GM21367 (cell line): ENCODE measurements around the gene LCP2.
A peak's percentile ranks its signal among the peaks of the same experiment; 100 is the strongest.

Experiments used
- ATAC-seq: cut with Tn5 transposase; IDR thresholded peaks from one replicate; pipeline ENCODE4 v1.9.1; 2021; ENCODE audit not compliant: unreplicated experiment

The LCP2 gene

DNA sequence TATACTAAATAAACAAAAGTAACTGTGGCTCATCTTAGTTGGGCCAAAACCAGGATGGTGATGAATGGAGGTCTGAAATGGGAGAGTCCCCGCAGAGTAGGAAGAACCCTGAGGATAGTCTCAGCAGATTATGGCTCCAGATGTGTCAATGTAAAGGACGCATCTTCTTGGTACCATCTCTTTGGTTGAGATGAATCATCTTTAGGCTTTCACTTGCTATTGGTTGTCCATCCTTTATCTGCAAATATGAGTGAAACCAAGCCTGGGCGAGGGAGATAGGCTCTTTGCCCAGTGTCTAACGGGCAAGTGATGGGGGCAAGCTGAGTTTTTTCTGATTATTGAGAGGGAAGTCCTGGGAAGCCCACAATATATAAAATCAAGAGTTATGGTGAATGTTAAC, 19.4 kb upstream of the LCP2 start:
- no peak for ATAC-seq

DNA sequence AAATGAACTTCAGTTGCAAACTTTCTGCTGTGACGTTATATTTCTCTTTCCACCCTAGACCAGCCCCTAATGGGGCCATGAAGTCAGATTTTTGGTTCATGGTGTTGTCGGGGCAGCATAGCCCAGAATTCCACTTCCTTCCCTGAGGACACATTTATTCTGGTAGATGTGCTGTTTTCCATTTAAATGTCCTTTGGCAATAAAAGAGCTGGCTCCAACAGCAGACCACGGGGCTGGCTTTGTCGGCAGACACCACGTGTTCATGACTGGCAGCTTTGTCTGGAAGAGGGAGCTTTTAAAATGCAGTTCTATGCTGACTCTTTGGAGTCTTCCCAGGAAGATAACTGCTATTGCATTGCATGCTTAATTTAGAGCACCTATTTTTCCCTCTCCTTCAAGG, 17.6 kb upstream of the LCP2 start:
- no peak for ATAC-seq

DNA sequence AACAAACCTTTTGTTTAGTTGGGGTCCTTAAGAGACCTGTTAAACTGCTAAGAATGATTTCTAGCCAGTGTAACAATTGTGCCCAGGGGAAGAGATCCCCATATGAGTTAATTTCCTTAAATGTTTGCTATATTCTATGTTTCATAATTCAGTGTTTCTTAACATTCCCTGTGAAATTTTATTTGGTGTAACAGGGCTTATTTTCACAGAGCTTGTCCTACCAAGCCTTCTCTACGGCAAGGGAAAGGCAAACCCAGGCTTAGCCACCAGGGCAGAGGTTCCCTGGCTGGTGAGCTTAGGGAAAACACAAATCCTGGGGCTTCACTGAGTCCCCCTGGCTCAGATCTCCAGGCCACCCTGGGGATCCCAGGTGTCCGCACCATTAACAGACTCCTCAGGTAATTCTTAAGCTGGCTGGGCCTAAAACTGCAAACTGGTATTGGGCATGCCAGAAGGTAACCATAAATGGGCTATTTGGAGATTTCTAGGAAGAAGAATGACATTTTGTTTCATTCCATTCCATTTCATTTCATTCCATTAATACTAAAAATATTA, 17.0 kb upstream of the LCP2 start:
- ATAC-seq = no peak

DNA sequence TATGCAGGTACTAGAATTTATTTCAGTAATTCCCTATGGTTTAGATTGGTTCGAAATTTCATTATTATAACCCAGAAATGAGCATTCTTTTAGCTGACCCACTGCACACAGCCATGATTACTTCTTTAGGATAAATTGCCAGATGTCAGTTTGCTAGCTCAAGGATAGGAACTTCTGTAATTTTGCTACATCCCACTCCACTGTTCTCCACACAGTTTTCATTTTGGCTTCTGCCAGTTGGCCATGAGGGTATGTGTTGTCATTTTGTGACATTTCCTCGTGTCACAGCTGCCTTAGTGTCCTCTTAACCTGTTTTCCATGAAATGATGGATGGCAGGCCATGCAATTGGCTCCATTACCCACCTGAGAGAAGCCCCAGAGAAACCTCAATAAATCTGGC, 16.2 kb upstream of the LCP2 start:
- no peak for ATAC-seq

DNA sequence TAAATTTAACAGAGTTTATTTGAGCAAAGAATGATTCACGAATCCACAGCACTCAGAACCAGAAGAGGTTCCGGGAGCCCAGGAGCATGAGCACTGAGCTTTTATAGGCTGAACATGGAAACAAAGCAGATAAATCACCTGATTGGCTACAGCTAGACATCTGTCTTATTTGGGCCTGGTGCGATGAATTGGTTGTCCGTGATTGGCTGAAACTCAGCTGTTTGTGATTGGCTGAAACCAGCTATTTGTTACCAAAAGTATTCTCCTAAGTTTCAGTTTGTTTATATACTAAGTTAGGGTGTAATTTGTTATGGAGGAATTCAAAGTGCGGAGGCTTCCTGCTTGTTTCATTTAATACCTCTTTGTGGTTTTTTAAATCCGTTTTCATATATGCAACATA, 15.8 kb upstream of the LCP2 start:
- ATAC-seq = no peak

DNA sequence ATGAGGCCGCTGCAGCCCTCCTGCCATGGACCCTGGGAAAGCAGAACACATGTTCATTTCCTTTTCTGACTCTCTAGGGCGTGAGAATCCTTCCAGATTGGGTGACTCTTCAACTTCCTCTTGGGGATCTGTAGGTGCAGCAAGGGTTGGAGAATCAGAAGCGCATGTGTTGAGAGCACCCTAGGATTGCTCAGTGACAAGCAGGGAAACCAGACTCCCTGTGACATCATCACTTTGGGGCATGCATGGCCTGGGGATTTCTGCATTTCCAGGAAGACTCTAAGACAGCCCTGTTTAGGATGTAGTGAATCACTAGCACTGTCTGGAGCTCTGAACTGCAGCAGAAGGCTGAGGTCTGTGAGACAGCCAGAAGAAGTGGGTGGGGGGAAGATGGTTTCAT, 15.1 kb upstream of the LCP2 start:
- ATAC-seq = peak; percentile 60

DNA sequence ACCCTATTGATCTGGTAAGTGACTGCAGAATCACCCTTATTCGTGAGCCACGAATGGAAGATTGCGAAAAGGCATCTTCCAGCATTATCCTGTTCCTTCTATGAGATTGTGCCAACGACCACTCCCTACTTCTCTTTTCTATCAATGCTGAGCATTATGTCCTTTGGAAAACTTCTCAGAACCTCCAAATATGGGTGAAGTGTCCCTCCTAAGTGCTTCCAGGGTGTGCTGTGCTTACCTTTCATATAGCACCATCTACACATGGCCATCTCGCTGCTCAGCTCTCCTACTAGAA, 14.7 kb upstream of the LCP2 start:
- ATAC-seq = no peak

DNA sequence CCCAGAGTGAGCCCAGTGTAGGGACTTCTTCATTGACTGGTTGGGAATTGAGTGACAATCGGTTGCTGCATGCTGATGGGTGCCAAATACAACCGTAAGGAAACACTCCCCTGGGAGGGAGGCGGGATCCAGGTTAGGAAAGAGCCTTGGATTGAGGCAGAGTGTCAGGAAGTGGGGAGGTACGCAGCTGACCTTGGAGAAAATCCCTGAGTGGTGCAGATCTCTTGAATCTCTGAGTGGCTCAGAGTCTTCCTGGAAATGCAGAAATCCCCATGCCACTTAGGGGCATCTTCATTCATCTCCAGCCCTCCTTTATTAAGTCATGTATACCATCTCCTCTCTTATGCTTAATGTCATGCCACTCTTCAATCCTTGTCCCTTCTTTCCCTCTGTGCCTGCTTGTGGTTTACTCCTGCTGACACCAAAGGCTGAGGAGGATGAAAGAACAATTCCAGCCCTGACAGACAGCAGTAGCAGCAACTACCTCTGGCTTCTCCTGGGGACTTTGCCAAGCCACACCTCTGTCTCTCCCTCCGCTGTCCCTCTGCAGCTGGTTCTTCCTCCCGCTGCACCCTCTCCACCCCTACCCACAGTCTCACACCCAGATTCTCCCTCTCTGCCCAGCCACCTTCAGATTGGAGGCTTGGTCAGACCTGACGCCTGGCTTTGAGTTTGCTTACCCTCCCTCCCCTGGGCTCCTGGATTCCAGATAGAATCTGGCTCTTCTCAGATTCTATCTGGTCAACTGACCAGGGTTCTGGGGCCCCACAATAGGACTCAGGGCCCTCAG, 14.1 kb upstream of the LCP2 start:
- no peak for ATAC-seq

DNA sequence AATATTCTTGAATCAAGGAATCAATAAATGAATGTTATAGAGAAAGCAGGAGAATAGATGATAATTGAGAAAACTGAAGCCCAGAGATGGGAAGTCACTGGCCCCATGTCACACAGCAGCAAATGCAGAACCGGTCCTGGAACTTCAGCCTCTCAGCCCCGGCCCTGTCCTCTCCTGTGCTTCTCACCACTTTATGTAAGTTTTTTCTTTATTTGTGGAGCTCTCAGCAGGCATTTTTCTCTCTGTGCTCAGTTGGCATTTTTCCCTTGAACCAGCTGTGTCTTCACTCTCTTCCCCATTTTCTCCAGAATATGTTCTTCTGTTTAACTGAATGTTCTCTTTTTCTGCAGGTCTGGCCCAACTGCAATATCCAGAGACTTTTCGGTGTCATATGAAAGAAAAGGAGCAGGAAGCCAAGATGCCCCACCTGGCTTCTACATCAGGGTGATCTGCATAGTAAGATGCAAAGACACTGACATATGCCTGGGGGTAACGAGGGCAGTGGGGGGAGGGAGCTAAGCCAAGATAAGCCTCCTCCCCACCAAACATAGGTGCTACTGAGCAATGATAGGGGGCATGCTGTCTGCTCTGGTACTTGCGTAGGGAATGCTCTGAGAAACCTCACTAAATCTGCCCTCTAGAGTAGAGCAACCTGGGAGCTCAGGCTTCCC, 12.8 kb upstream of the LCP2 start:
- ATAC-seq = no peak

DNA sequence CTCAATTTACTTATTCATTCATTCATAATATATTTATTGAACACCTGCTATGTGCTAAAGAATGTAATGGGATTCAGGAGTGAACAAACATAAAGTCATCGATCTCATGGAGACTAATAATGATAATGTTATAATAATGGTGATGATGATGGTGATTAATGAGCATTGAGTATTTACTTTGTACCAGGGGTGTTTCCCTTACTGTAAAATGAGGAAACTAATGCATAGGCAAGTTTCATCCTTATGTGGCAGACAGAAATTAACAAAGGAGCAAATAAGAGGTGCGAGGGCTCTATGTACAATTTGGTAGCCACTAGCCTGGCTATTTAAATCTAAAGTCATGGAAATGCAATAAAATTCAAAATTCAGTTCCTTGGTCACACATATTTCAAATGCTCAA, 11.1 kb upstream of the LCP2 start:
- no peak for ATAC-seq

DNA sequence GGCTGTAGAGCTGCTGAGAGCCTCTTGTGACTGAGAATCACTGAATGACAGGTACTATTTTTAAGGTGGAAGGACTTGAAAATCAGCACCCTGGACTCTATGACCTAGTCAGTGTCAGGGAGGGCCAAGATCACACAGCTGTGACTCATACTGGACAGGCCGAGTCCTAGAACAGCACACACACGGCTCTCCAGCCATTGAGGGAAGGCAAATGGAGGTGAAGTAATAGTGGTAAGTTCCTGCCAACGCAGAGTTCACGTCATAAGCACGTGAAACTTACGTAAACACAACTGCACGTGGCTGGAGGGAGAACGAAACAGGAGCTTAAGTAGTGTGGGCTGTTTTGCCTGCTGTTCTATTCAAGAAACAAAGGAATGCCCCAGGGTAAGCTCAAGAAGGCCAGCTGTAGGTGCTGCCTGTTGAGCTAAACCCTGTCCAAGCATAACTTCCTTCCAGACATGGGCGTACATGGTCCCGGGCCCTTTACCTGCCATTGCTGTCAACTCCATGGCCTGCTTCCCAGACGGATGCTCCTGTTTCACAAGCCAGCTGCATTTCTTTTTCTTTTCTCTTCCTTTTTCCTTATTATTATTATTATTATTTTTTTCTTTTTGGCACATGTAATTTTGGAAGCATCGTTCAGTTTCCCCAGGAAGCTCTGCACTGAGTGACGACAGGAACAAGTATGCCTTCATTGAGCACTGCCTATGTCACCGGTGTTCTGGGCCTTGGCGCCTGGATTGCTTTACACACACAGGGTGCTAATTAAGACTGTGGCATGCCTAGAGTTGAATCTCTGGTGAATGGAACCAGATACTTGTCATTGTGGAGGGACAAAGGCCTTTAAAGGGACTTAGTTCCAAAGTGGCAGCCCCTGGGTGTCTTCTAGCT, 10.2 kb upstream of the LCP2 start:
- no peak for ATAC-seq

DNA sequence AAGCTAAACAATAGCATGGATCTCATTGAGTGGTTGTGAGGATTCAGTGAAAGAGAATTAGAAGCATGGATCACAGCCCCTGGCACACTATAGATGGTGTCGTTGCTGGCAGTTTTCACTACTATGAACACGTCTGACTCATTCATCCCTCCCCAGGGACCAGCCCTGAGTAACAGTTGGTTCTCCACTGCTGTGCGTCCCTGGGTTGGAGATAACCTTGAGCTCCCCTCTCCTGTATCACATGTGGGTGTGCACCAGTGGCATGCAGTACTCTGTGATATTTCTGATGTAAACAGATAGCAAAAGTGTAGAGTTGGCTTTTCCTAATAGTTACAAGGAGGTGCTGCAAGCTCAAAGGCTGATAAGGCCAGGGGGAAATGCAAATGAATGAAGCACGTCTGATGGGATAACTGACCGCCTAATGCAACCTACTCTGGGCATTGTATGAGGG, 8.8 kb upstream of the LCP2 start:
- ATAC-seq = peak; percentile 41

DNA sequence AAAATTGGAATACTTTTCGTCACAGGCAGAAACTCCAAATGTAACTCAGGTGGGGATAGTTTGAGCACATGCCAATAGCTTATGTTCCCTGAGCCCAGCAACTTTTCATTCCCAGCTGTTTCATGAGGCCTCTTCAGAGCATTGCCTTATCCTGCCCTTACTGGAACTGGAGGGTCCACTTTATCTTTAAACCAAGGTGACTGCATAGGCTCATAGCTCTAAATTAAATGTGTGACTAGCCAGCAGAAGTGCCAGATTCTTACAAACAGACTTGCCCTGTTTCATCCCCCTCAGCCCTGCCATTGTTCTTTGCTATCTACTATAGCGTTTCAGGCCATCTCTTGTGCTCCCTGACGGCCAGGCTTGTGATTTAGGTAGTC, 8.1 kb upstream of the LCP2 start:
- no peak for ATAC-seq

DNA sequence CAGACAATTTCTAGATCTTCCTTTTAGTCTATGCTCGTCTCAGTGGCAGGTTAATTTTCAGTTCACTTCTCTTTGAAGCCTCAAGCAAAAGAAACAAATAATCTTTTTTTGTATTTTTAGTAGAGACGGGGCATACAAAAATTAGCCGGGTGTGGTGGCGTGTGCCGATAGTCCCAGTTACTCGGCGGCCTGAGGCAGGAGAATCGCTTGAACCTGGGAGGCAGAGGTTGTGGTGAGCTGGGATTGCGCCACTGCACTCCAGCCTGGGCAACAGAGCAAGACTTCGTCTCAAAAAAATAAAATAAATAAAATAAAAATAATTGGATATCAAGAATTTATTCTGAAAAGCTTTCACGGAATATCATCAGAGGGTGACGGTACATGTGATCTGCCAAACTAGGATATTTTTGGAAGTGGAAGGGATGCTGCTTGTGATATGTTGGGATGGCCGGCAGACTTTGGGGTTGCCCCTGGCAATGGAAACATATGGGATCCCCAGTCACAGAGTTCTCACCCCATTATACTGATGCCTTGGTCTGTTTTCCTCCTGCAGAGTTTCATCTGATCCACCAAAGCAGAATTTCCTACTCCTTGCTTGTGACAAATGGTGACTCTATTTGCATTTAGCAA, 7.6 kb upstream of the LCP2 start:
- no peak for ATAC-seq

DNA sequence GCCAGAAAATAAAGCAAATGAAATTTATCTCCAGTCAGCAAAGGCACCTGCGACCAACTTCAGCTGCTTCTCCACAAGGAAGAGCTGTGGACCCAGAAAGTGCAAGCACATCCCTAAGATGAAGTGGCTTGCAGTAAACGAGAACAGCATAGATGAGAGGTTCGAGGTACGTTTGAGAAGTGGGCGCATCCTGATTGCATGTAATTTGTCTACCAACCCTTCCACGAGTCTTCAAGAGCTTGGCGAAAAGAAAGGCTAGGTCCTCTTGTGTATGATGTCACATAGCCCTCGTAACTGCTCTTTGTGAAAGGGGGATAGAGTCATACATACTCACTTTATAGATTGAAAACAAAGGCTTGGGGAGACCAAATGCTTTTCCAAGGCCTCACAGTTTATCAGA, 6.0 kb upstream of the LCP2 start:
- ATAC-seq = no peak

DNA sequence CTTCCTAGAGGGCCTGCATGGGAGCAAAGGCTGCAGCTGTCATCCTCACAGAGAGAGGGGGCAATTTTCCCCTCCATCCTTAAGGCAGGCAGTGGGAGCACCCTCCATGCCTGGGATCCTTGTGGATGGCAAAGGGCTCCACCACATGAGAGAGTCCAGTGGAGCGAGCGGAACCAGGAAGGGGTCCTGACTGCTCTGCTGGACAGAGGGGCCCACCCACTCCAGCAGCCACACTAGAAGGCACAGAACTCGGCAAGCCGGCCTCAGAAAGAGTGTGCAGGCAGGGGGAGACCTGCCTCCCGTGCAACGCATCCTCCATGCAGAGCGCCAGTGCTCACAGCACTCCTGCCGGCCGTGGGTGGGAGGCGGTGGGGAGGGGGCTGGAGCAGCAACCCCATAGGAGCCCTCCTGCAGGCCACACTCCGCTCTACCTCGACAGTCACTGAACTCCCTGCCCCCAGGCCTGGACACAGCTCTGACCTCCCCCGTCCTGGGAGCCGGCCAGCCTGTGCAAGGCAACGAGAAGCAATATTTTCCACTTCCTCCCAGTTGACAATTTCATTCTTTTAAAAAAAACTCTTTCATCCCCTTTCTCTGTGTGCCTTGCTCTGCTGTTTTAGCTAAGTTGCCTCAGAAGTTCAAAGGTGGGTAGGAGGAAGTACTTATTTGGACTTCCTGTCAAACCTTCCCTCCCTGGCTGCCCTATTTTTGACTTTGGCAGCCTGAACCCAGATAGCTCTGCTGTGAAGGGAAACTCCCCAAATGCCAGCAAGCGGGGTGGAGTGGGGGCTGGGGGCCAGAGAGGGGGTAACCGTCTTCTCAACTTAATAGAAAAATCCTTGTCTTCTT, 5.3 kb upstream of the LCP2 start:
- ATAC-seq = peak; percentile 87

DNA sequence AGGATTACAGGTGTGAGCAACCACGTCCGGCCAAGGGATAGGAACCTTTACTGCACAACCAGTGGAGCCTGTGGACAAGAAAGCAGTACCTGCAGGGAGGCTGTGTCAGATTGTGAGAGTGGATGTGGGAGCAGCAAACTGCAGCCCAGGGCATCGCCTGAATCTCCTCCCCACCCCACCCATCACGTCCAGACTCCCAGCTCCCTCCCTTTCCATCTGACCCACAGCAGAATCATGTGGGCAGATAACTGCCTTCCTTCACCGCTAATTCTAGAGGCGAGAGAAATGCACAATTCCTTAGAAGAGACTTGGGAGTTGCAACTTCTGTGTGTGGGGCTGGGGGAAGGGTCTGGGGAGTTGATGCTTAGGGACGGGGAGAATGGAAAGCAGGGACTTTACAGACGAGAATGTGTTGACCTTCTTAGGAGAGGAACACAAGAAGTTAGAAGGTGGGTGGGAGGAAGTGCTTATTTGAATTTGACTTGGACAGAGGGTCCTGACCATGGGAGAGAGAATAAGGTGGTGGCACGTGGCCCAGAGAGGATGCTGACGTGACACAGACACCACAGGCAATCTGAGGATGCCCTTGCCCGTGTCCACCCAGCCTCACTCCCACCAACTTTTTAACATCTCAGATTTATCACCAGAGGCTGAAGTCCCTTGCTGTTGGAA, 4.5 kb upstream of the LCP2 start:
- ATAC-seq = no peak

DNA sequence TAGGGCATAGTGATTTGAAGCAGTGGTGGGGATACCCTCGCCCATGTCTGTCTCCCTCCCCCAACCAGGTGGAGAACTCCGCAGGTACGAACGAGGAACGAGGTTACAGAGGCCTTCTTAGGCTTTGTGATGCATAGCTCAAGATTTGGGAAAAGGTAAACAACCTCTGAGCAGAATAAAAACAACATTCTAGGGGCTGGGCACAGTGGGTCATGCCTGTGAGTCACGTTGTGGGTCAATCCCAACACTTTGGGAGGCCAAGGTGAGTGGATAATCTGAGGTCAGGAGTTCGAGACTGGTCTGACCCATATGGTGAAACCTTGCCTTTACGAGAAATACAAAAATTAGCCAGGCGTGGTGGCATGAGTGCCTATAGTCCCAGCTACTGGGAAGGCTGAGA, 3.6 kb upstream of the LCP2 start:
- no peak for ATAC-seq

DNA sequence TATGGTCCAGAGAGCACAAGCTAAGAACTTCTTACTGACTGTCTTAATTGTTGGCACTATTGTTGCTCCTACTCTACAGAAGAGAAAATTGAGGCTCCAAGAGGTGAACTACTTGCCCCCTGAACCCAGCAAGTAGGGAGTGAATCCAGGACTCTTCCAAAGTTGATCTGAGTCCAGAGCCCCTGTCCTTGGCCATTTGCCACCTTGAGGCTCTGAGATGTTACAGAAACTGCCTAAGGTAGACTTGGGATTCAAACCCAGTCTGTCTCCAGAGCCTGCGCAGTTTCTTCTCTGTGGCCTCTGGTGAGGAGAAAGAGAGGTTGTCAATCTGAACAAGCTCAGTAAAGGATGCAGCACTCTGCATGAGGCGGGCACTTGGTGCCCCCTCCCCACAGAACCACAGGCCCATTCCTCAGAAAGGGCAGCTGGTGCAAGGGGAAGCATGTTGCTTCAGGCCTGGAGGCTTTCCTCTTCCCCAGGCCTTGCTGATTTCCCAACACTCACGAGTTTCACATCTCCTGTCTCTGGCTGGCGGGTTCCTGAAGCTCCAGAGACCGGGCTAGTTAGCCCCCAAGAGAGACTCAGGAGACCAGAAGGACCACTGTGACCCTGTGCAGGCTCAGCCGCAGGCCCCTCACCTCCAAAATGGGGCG, 2.9 kb upstream of the LCP2 start:
- no peak for ATAC-seq
